NOMO-1 (cell line): ENCODE results near the gene TYK2.
"Not testable (repeated sequence)": the region's sequence is repeated elsewhere in the genome, so short reads cannot be mapped to it uniquely, and the experiment has no call there.

ENCODE experiments used
- DNase-seq, 2 experiments: peaks; one replicate each; lab custom pipeline; 2025; ENCODE audit not compliant: unreplicated experiment in 2 of 2; lab: John Stamatoyannopoulos, UW

The TYK2 gene

DNA sequence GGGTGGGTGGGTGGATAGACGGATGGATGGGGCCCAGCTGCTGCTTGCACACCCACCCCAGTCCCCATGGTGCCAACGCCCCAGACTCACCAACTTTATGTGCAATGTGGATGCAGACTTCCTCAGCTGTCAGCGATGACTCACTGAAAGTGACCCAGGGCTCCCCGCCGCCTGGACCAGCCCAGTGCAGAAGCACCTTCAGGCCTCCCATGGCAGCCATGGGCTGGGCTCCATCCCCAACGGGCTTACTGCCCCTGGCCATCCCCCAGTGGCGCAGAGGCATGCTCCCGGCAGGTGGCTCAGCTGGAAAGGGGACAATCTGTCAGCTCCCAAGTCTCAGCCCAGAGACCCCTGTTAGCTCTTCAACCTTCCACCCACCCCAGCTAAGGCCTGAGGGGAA lies 2.2 kb downstream of the TYK2 start:
- no peak for DNase-seq

DNA sequence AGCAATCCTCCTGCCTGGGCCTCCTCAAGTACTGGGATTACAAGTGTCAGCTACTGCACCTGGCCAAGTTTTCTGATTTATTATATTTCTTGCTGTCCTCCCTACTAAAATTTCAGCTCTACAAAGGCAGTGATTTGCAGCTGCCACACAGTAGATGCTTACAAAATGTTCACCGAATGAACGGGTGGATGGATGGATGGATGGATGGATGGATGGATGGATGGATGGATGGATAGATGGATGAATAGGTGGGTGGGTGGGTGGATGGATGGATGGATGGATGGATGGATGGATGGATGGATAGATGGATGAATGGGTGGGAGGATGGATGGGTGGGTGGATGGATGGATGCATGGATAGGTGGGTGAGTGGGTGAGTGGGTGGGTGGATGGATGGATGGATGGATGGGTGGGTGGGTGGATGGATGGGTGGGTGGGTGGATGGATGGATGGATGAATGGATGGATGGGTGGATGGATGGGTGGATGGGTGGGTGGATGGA lies 3.2 kb downstream of the TYK2 start:
- DNase-seq, result not testable (repeated sequence)

DNA sequence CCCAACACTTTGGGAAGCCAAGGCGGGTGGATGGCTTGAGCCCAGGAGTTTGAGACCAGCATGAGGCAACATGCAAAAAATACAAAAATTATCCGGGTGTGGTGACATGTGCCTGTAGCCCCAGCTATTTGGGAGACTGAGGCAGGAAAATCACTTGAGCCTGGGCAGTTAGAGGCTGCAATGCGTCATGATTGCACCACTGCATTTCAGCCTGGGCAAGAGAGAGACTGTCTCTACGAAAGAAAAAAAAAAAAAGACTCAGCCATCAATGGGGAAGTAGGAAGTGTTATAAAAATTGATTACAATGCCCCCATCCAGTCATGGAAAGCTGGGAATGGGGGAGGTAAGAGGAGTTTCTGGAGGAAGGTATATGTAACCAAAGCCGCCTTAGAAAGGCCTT lies 5.4 kb downstream of the TYK2 start:
- peak; percentile 20 to 41 for DNase-seq

DNA sequence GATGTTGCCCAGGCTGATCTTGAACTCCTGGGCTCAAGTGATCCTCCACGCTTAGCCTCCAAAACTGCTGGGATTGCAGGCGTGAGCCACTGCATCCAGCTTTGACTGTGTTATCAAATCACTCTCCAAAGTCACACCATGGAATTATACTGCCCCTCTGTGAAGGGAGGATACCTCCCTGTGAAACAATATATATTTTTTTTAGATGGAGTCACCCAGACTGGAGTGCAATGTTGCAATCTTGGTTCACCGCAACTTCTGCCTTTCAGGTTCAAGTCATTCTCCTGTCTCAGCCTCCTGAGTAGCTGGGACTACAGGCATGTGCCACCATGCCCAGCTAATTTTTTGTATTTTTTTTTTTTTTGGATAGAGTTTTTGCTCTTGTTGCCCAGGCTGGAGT lies 7.7 kb downstream of the TYK2 start:
- peak; percentile 68 to 92 for DNase-seq

DNA sequence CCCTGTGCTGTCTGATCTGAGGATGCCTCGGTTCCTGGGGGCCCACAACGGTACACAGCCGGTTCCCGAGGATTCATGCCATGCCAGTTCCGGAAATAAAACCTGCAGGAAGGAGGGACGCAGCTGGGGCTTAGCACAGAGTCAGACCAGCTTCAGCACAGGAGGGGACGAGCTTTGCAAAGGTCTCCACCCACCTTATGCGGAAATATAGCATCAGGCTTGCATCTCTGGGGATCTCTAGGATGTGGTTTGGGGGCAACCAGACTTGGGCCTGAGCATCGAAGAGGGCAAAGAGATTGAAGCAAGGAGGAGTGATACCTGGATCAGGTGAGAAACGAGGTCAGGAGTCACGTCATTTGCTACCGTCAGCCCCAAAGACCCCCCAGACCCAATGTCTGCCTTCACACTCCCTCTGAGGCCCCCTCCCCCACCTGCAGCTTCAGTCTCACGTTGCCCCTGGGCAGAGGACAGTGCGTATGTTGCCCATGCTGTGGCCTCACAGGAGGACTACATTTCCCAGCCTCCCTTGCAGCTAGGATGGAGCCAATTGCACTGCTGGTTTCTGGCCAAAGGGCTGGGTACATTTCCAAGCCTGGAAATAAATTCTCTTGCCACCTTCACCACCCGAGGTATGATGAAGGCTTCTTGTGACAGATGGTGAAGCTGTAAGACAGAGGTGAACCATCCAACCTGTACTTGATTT lies 12.1 kb downstream of the TYK2 start:
- DNase-seq, result no peak

DNA sequence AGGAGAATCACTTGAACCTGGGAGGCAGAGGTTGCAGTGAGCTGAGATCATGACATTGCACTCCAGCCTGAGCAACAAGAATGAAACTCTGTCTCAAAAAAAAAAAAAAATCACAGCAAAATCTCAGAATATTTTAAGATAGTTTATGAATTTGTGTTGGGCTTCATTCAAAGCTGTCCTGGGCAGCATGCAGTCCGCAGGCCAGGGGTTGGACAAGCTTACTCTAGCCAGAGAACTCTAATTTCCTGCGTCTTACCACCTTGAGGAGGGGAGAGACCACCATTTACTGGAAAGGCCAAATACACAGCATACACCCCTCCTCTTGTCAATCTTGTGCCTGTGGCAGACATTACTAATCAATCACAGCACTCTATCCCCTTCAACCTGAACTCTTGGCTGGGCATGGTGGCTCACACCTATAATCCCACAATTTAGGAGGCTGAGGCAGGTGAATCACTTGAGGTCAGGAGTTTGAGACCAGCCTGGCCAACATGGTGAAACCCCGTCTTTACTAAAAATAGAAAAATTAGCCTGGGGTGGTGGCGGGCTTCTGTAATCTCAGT lies 13.3 kb downstream of the TYK2 start:
- DNase-seq, result not testable (repeated sequence)

DNA sequence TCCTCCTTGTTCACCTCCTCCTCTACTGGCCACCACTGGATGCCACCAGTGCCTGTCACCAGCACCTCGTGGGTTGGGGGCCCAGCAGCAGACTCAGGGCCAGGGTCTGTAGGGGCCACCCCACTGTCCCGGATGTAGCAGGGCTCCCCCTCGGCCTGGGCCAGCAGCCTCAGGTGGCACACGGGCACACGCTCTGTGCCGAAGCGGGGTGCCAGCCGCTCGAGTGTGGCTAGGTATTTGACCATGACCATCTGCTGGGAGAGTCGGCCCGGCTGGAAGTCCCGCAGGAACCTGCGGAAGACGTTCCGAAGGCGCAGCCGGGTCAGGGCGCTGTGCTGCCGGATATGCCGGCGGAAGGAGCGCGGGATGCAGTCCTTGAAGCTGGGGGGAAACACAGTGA lies 14.9 kb downstream of the TYK2 start:
- no peak for DNase-seq

DNA sequence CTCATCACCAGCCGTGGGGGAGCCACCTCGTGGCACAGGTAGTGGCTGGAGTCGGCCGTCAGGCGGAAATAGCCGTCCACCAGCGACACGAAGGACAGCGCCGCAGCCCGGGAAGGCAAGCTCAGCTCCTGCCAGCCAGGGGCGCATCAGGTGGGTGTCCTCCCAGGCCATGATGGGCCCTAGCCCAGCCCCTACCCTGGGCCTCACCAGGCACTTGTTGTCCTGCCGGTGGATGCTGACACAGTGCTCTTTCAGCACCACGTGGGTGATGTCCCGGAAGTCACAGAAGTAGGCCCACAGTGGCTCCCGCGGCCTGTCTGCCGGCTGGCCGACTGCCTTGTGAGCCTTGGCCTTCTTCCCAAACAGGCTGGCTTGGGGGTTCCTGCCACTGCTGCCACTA lies 15.7 kb downstream of the TYK2 start:
- DNase-seq, result no peak

DNA sequence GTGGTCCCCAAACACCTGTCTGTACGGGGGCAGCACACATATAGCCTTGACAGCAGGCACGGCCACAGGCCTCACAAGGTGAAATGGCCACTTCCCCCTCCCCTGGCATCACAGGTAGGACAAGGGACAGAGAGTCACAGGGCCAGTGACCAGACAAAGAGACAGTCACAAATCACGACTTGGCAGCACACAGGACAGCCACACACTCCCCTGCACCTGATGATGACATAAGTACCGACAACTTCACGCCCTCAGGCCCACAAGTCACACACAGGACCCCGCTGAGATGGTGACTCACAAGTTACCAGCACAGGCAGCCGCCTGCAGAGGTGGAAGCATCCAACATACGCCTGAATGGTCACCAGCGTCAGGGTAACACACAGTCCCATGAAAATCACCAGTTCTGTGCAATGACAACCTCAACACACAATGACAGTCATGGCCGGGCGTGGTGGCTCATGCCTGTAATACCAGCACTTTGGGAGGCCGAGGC lies 16.5 kb downstream of the TYK2 start:
- no peak for DNase-seq

DNA sequence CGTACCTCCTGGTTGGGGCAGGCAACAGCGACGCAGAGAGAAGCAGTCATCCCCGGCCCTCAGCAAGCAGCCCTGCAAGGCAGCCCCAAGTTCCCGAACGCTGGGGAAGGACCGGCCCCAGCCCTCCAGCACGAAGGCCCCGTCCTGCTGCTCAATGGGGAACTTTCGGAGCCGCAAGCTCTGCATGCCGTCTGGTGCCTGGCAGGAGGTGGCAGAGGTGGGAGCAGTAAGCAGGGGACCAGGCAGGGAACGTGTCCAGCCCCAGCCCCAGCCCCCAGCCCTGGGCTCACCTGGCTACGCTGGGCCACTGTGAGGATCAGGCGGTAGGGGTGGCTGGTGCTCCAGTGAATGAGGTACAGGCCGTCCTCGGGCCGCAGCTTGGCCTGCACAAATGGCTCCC lies 18.1 kb downstream of the TYK2 start:
- no peak for DNase-seq

DNA sequence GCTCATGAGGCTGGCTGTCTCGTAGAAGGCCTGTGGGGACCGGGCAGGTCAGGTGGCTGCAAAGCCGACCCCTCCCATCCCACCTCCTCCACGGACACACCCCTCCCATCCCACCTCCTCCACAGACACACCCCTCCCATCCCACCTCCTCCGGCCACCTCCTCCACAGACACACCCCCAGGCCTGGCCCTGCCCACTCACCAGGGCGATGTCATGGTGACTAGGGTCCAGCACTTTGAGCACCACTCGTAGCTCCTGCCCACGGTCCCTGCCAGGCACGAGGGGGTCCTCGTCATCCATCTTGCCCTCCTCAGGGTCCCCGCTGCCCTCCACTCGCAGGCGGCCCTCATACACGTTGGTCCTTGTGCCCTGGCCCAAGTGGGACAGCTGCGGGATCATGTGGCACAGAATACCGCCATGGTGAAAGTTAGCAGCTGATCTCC lies 18.8 kb downstream of the TYK2 start:
- DNase-seq, result no peak

DNA sequence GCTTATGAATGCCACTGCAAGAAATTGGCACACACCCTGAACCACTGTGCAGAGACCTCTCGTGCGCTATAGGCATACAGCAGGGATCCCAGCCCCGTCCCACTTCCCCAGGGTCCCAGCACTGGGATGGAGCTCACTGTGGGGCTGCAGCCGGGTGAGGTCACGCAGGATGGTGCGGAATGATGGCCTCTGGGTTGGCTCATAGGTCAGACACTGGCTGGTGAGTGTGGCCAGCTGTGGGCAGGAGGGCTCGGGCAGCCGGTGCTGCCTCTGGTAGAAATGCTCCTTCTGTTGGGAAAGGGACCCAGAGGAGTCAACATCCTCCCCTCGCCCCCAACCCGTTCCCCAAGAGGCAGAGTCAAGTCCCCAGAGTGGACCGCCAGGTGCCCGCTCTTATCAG lies 23.9 kb downstream of the TYK2 start:
- no peak for DNase-seq

DNA sequence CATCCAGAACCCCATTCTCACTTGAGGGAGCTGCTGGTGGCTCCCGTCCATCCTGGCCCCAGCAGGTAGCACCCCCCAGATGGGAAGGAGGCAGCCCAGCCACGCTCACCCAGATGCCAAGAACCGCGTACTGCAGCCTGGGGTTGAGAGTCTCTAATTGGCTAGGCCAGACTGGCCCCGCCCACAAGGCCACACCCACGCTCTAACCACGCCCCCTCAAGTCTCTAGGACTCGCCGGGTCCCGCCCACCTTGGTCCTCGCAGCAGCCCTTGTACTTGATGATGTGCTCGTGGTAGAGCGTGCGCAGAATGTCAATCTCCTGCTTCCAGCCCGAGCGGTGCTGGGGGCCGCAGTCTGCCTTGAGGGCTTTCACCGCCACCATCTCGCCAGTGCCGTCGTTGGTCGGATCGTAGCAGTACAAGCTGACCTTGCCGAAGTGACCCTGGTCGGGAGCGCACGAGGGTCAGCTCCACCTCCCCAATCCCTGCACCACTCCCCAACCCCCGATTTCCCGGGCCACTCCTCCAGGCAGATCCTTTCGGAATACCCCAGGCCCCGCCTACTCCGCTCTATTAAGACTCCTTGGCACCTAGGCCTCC lies 26.5 kb downstream of the TYK2 start:
- DNase-seq, result no peak

DNA sequence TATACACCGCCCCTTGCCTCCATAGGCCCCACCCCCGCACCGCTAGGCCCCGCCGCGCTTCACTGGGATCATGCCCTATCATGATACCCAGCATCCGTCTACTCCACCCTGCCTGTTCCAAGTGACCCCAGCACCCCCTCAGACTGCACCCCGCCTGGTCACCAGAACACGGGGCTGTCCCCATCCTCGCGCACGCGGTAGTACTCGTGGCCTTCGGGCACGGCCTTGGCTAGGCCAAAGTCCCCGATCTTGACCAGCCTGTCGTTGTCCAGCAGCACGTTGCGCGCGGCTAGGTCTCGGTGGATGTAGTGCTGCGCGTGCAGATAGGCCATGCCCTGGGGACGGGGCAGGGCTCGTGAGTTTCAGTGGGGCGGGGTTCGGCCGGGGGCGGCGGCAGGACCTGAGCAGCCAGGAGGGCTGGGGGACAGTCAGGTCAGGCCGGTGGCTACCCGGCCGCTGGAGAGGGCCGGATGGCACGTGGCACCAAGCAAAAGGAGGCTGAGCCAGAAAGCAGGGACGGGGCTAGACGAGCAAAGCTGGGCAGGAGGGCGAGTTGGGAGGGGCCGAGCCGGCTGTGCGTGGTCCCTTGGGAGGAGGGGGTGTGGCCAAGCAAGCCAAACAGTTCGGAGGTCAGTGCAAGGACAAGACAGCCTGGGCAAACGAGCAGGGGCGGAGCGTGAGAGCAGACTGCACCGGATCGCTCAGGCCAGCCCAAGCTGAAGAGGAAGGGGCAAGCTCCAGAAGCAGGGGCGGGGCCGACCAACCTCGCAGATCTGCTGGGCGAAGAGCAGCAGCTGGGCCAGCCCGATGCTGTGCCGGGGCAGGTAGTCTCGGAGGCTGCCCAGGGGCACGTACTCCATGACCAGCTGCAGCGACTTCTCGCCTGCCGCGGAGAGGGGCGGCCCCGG lies 27.4 kb downstream of the TYK2 start:
- DNase-seq, result no peak

DNA sequence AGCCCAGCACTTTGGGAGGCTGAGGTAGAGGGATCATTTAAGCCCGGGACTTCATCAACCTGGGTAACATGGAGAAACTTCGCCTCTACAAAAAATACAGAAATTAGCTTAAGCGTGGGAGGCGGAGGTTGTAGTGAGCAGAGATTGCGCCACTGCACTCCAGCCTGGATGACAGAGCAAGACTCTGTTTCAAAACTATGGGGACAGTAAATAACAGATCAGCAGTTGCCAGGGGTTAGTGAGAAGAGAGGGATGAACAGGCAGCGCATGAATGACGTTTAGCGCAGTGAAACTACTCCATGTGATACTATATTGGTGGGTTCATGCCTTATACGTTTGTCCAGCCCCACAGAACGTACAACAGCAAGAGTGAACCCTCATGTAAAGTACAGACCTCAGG lies 33.9 kb downstream of the TYK2 start:
- DNase-seq, result peak; percentile 72 to 95

DNA sequence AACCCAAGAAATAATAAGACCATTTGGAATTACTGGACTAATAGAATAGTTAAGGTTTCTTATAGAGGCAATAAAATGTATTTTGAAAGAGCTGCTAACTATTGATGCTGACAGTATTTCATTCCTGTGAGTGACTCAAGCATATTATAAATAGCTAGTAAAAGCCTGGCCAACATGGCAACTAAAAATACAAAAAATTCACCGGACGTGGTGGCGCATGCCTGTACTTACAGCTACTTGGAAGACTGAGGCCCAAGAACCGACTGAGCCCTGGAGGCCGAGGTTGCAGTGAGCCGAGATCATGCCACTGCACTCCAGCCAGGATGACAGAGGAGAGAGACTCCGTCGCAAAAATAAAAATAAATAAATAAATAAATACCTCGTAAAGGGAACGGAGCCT lies 35.6 kb downstream of the TYK2 start:
- no peak for DNase-seq

DNA sequence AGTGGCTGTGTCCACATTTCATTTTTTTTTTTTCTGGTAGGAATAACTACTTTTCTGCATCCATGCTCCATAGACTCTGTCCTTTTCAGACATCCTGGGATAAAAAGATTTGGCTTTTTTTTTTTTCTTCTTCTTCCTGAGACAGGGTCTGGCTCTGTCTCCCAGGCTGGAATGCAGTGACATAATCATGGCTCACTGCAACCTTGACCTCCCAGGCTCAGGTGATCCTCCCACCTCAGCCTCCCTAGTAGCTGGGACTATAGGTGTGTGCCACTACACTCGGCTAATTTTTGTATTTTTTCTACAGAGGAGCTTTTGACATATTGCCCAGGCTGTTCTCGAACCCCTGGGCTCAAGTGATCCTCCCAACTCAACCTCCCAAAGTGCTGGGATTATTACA lies 36.9 kb downstream of the TYK2 start:
- DNase-seq, result no peak

DNA sequence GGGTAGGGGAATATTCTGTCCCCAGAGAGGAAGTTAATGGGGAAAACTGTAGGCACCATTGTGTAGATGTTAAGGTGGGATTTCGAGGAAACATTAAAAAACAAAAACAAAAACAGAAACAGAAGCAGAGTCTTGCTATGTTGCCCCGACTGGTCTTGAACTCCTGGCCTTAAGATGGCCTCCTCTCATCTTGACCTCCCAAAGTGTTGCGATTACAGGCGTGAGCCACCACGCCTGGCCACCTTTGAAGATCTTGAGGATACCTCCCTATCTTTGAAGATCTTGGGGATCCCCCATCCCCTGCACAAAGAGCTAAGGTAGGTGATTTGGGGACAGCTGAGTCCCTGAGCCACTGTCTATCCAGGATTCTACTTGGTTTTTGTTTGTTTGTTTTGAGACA lies 40.4 kb downstream of the TYK2 start:
- no peak for DNase-seq

DNA sequence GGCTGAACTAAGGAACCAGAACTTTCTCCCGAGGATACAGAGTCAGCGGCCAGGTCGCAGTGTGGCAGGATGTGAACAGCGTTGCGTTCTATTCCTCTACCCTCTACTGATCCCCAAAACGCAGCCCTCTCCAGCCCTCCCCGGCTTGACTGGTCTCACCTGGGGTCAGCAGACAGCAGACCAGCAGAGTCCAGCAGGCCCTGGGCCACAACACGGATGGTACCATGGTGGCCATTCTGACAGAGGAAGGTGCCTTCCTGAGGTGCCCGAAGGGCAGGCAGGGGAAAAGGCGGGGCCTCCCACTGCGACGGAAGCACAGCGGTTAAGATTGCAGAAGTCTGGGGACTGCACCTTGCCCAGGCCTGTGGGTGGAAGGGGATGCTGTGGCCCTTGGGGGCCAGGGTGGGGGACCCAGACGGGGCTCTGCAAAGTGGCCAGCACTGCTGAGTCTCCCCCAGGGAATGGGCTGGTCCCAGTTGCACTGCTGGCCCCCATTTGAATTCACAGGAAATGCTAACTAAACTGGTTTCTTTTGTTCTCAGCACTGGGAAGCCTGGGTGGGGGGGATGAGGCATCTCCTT lies 40.9 kb downstream of the TYK2 start, which contains the start of gene ICAM3:
Gene ICAM3, minus strand, starts transcription at position 245 of the 581 bp plus-strand sequence. Its CDS starts 10 bp downstream, at position 235.
- DNase-seq, result peak; percentile 74 to 77

DNA sequence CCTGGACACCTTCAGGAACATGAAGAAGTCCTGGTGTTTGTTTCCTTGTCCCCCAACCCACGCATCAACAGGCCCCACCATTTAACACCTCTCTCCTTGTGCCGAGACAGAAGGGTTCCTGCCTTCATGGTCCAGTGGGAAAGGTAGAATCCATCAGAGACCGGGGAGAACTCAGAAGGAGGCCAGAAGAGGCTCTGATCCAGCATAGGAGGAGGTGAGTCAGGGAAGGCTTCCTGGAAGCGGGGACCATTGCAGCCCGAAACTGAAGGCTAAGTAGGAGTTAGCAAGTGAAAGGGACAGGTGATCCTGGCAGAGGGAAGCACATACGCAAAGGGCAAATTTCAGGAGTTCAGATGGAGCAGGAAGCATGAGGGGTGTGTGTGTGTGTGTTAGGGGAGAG lies 41.4 kb downstream of the TYK2 start:
- DNase-seq, result no peak
